ENCODE data around the gene FFAR1. TPM values are rescaled to one million over a fixed set of nuclear protein-coding genes. Genes with fewer than 3 reads are reported as not detected.

The FFAR1 gene
- total RNA-seq, 4 donors from 2014 or later = 0.32 TPM; not detected in 3

DNA sequence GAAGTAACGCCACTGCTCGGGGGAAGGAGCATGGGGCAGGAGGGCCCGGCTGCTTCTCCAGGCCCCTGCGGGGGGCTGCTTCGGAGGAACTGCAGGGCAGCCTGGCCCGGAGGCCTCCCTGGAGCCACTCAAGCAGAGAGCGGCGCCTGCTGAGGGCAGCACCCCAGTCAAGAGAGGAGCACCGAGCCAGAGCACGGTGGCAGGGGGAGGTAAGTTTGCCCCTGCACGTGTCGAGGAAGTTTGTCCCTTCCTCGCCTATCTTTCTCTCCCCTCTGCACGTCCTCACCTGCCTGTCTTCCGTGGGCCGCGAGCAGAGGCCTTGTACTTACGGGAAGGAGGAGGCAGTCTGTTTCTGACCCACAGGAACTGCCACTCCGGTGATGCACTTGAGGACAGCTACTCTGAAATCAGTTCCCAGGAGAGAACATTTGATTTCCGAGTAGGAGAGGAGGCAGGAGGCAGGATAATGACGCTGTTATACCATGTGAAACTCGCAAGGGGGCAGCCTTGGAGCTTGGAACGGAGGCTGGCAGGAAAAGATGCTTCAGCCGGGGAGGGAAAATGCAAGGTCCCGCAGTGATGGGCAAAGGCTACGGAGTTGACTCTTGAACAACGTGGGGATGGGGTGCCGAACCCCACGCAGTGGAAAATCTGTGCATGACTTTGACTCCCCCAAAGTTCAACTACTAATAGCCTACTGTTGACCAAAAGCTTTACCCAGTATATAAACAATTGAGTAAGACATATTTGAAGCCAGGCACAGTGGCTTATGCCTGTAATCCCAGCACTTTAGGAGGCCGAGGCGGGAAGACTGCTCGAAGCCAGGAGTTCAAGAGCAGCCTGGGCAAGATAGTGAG lies 5.0 kb downstream of the FFAR1 start:
- Histone ChIP-seq H3K4me1 (no peaks in the 10 kb centered on the region), H3K27ac (no peak overlapping the region), H3K36me3 (no peaks in the 10 kb centered on the region), H3K4me3 (no peak overlapping the region), H3K9me3 (no peaks in the 10 kb centered on the region), H3K27me3 (no peaks in the 10 kb centered on the region)
- peak; percentile 73 for DNase-seq
- 0 to 24% methylated on average over 3 to 31 of the region's 32 CpGs for WGBS, 2 donors (ENCODE audit: low coverage in 1 of 2)
- intact Hi-C loops (cut with DNase I; ENCODE audit: low total_unique reads) = loop anchor here (5.0 kb wide), 1 partner anchor 145 kb away; no protein-coding TSS in a partner anchor
- in situ Hi-C loops (cut with MboI; ENCODE audit: low pct_ligation_motif_present in 1 of 4, low pct_unique_long_range_greater_than_20kb in 1 of 4, low sequenced_read_pairs in 3 of 4) = loop anchor here in 3 of 4 donors (10.0 to 25.0 kb wide), 3 partner anchors 110 to 142 kb away; partner anchors contain the start of gene KRTDAP (in 2 of the 3)
- no peak for TF ChIP-seq EP300 (IDR thresholded peaks at IDR 0.05; ENCODE audit: low read depth)
- TF ChIP-seq, protein P1, sequence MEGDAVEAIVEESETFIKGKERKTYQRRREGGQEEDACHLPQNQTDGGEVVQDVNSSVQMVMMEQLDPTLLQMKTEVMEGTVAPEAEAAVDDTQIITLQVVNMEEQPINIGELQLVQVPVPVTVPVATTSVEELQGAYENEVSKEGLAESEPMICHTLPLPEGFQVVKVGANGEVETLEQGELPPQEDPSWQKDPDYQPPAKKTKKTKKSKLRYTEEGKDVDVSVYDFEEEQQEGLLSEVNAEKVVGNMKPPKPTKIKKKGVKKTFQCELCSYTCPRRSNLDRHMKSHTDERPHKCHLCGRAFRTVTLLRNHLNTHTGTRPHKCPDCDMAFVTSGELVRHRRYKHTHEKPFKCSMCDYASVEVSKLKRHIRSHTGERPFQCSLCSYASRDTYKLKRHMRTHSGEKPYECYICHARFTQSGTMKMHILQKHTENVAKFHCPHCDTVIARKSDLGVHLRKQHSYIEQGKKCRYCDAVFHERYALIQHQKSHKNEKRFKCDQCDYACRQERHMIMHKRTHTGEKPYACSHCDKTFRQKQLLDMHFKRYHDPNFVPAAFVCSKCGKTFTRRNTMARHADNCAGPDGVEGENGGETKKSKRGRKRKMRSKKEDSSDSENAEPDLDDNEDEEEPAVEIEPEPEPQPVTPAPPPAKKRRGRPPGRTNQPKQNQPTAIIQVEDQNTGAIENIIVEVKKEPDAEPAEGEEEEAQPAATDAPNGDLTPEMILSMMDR (IDR thresholded peaks at IDR 0.05) = peak; percentile 73 to 88 (median 78)

- DNase-seq = no peak
- TF ChIP-seq EP300 (IDR thresholded peaks at IDR 0.05; ENCODE audit: low read depth) (no peak), POLR2AphosphoS5 (IDR thresholded peaks at IDR 0.05) (no peak), POLR2A (IDR thresholded peaks at IDR 0.05) (no peak)
- TF ChIP-seq, protein P1 (IDR thresholded peaks at IDR 0.05) = no peak
- H3K9me3 ChIP-seq = no peaks in the 10 kb centered on the region
- H3K36me3 ChIP-seq = no peaks in the 10 kb centered on the region
- in situ Hi-C loops (cut with MboI; ENCODE audit: low pct_ligation_motif_present in 1 of 4, low pct_unique_long_range_greater_than_20kb in 1 of 4, low sequenced_read_pairs in 3 of 4) (loop anchor here in 3 of 4 donors (10.0 to 25.0 kb wide), 3 partner anchors 109 to 141 kb away; partner anchors contain the start of gene KRTDAP (in 2 of the 3)), intact Hi-C loops (cut with DNase I; ENCODE audit: low total_unique reads) (loop anchor here (5.0 kb wide), 1 partner anchor 144 kb away; no protein-coding TSS in a partner anchor)
- H3K27ac ChIP-seq = no peak overlapping the region
- 46 to 65% methylated on average over 9 of the region's 9 CpGs for WGBS, 2 donors (ENCODE audit: low coverage in 1 of 2)
- H3K4me1 ChIP-seq = no peaks in the 10 kb centered on the region
- no peak overlapping the region for H3K4me3 ChIP-seq
- H3K27me3 ChIP-seq = no peaks in the 10 kb centered on the region
These were observed 5.9 kb downstream of the FFAR1 start for GRCh38 chr19:35353635-35354034.

DNA sequence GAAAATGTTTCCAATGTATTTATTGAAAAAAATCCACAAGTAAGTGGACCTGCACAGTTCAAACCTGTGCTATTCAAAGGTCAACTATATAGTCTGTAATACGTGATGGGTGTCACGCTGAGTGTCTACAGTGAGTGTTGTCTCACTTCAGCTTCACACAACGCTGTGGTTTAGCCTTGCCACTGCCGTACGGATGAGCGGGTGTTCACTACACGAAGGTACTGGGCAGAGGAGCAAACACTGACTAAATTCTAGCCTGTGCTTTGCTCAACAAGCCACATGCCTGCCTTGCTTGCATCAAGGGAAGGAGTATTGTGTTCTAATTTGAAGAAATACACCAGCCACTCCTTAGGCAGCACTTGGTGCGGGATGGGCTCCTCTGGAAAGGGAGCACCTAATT lies 7.2 kb downstream of the FFAR1 start:
- Histone ChIP-seq H3K9me3 (no peaks in the 10 kb centered on the region), H3K27me3 (no peaks in the 10 kb centered on the region), H3K36me3 (no peaks in the 10 kb centered on the region), H3K4me1 (no peaks in the 10 kb centered on the region), H3K27ac (no peak overlapping the region), H3K4me3 (no peak overlapping the region)
- TF ChIP-seq, protein P1 (IDR thresholded peaks at IDR 0.05) = no peak
- TF ChIP-seq POLR2A (IDR thresholded peaks at IDR 0.05) = no peak
- WGBS, 2 donors (ENCODE audit: low coverage in 1 of 2) = 50 to 78% methylated on average over 2 to 8 of the region's 8 CpGs
- intact Hi-C loops (cut with DNase I; ENCODE audit: low total_unique reads) (loop anchor here (5.0 kb wide), 1 partner anchor 142 kb away; no protein-coding TSS in a partner anchor), in situ Hi-C loops (cut with MboI; ENCODE audit: low pct_ligation_motif_present in 1 of 4, low pct_unique_long_range_greater_than_20kb in 1 of 4, low sequenced_read_pairs in 3 of 4) (loop anchor here in 3 of 4 donors (10.0 to 25.0 kb wide), 3 partner anchors 107 to 140 kb away; partner anchors contain the start of gene KRTDAP (in 2 of the 3))
- DNase-seq = no peak

GRCh38 chr19:35355791-35356460 lies 8.2 kb downstream of the FFAR1 start:
- no peak overlapping the region for H3K4me3 ChIP-seq
- no peaks in the 10 kb centered on the region for H3K9me3 ChIP-seq
- no peaks in the 10 kb centered on the region for H3K4me1 ChIP-seq
- TF ChIP-seq POLR2A (IDR thresholded peaks at IDR 0.05) (no peak), POLR2AphosphoS5 (IDR thresholded peaks at IDR 0.05) (no peak)
- no peaks in the 10 kb centered on the region for H3K36me3 ChIP-seq
- intact Hi-C loops (cut with DNase I; ENCODE audit: low total_unique reads) (no loop called here), in situ Hi-C loops (cut with MboI; ENCODE audit: low pct_ligation_motif_present in 1 of 4, low pct_unique_long_range_greater_than_20kb in 1 of 4, low sequenced_read_pairs in 3 of 4) (loop anchor here in 3 of 4 donors (10.0 to 25.0 kb wide), 3 partner anchors 106 to 139 kb away; partner anchors contain the start of gene KRTDAP (in 2 of the 3))
- H3K27ac ChIP-seq = no peak overlapping the region
- no peak for DNase-seq
- WGBS, 2 donors (ENCODE audit: low coverage in 1 of 2) = 28 to 46% methylated on average over 2 to 6 of the region's 6 CpGs
- no peaks in the 10 kb centered on the region for H3K27me3 ChIP-seq

Data from transverse colon (tissue), 4 donors.